ENCODE data around the gene RSPO3. TPM values are rescaled to one million over a fixed set of nuclear protein-coding genes. Genes with fewer than 3 reads are reported as not detected.
"Not testable (repeated sequence)": the region's sequence is repeated elsewhere in the genome, so short reads cannot be mapped to it uniquely, and the experiment has no call there.

RSPO3 gene
- total RNA-seq, 2 experiments from 2014 or later, result not detected

- Mint-ChIP-seq H3K9me3 (no peaks in the 10 kb centered on the region), H3K27ac (no peak overlapping the region), H3K4me3 (no peak overlapping the region), H3K4me1 (ENCODE audit: low read depth) (no peaks in the 10 kb centered on the region), H3K27me3 (peaks cover 13% of the 10 kb centered on the region), H3K36me3 (no peaks in the 10 kb centered on the region)
- ChIA-PET POLR2A (no interaction called here), CTCF (interaction anchor here (1.1 kb wide), 1 partner anchor 51 kb away, joined by 3 read pairs; the partner anchor contains the start of gene RNF146)
- intact Hi-C loops (cut with micrococcal nuclease), result no loop called here
- no peak for DNase-seq
Measured at GRCh38 chr6:127215931-127216330, 97.5 kb downstream of the RSPO3 start.

- no peak overlapping the region for H3K27ac Mint-ChIP-seq
- no peaks in the 10 kb centered on the region for H3K9me3 Mint-ChIP-seq
- no peak overlapping the region for H3K4me3 Mint-ChIP-seq
- no peaks in the 10 kb centered on the region for H3K36me3 Mint-ChIP-seq
- POLR2A ChIA-PET, result no interaction called here
- no peak for DNase-seq
- no peaks in the 10 kb centered on the region for H3K4me1 Mint-ChIP-seq (ENCODE audit: low read depth)
- peaks cover 11% of the 10 kb centered on the region for H3K27me3 Mint-ChIP-seq
- intact Hi-C loops (cut with micrococcal nuclease), result no loop called here
- CTCF ChIA-PET, result interaction anchor here (1.1 kb wide), 1 partner anchor 49 kb away, joined by 3 read pairs; the partner anchor contains the start of gene RNF146
Measured at GRCh38 chr6:127216810-127217789, 98.6 kb downstream of the RSPO3 start.

- Mint-ChIP-seq H3K27me3 (peaks cover 11% of the 10 kb centered on the region), H3K27ac (no peak overlapping the region), H3K4me1 (ENCODE audit: low read depth) (no peaks in the 10 kb centered on the region), H3K36me3 (no peaks in the 10 kb centered on the region), H3K4me3 (no peak overlapping the region), H3K9me3 (no peaks in the 10 kb centered on the region)
- DNase-seq, result no peak
- CTCF ChIA-PET, result no interaction called here
- intact Hi-C loops (cut with micrococcal nuclease), result no loop called here
- POLR2A ChIA-PET, result no interaction called here
Measured at GRCh38 chr6:127219869-127220268, 101.4 kb downstream of the RSPO3 start.

GRCh38 chr6:127221201-127221600 is 102.7 kb downstream of the RSPO3 start:
- ChIA-PET POLR2A (no interaction called here), CTCF (no interaction called here)
- H3K27me3 Mint-ChIP-seq, result peaks cover 13% of the 10 kb centered on the region

GRCh38 chr6:127222418-127222817 is 103.9 kb downstream of the RSPO3 start:
- ChIA-PET CTCF (no interaction called here), POLR2A (no interaction called here)
- DNase-seq, result no peak
- Mint-ChIP-seq H3K4me3 (no peak overlapping the region), H3K36me3 (no peaks in the 10 kb centered on the region), H3K27me3 (peaks cover 13% of the 10 kb centered on the region), H3K27ac (no peak overlapping the region), H3K4me1 (ENCODE audit: low read depth) (no peaks in the 10 kb centered on the region), H3K9me3 (no peaks in the 10 kb centered on the region)
- intact Hi-C loops (cut with micrococcal nuclease), result no loop called here

More at GRCh38 chr6:127221201-127221600, 102.7 kb downstream of the RSPO3 start:
- no peaks in the 10 kb centered on the region for H3K36me3 Mint-ChIP-seq
- intact Hi-C loops (cut with micrococcal nuclease), result no loop called here
- H3K27ac Mint-ChIP-seq, result no peak overlapping the region
- no peak for DNase-seq
- H3K9me3 Mint-ChIP-seq, result no peaks in the 10 kb centered on the region
- H3K4me1 Mint-ChIP-seq (ENCODE audit: low read depth), result no peaks in the 10 kb centered on the region
- no peak overlapping the region for H3K4me3 Mint-ChIP-seq

- H3K4me3 Mint-ChIP-seq, result no peak overlapping the region
- CTCF ChIA-PET, result interaction anchor here (0.5 kb wide), 1 partner anchor 1390 kb away, joined by 3 read pairs; no protein-coding TSS in a partner anchor
Measured at GRCh38 chr6:127225497-127225896, 107.0 kb downstream of the RSPO3 start.

GRCh38 chr6:127233819-127234218 is 115.3 kb downstream of the RSPO3 start:
- Mint-ChIP-seq H3K27me3 (peaks cover 17% of the 10 kb centered on the region), H3K9me3 (peaks cover 19% of the 10 kb centered on the region)
- H3K27ac Mint-ChIP-seq; H3K4me3 Mint-ChIP-seq; intact Hi-C loops (cut with micrococcal nuclease); CTCF ChIA-PET; POLR2A ChIA-PET; H3K4me1 Mint-ChIP-seq (ENCODE audit: low read depth); DNase-seq; H3K36me3 Mint-ChIP-seq: not testable (repeated sequence)

More at GRCh38 chr6:127225497-127225896, 107.0 kb downstream of the RSPO3 start:
- POLR2A ChIA-PET, result no interaction called here
- H3K9me3 Mint-ChIP-seq, result peaks cover 2% of the 10 kb centered on the region
- no peak for DNase-seq
- no peaks in the 10 kb centered on the region for H3K4me1 Mint-ChIP-seq (ENCODE audit: low read depth)
- intact Hi-C loops (cut with micrococcal nuclease), result loop anchor here (5.0 kb wide), 1 partner anchor 412 kb away; no protein-coding TSS in a partner anchor
- H3K27ac Mint-ChIP-seq, result no peak overlapping the region
- no peaks in the 10 kb centered on the region for H3K36me3 Mint-ChIP-seq
- H3K27me3 Mint-ChIP-seq, result peaks cover 25% of the 10 kb centered on the region

GRCh38 chr6:127243501-127243900 is 125.0 kb downstream of the RSPO3 start:
- DNase-seq, result no peak
- no peak overlapping the region for H3K27ac Mint-ChIP-seq
- peaks cover 6% of the 10 kb centered on the region for H3K27me3 Mint-ChIP-seq
- ChIA-PET CTCF (interaction anchor here (1.8 kb wide), 1 partner anchor 8 kb away, joined by 4 read pairs; no protein-coding TSS in a partner anchor), POLR2A (no interaction called here)
- no peaks in the 10 kb centered on the region for H3K4me1 Mint-ChIP-seq (ENCODE audit: low read depth)
- no peaks in the 10 kb centered on the region for H3K36me3 Mint-ChIP-seq
- H3K4me3 Mint-ChIP-seq, result no peak overlapping the region
- no peaks in the 10 kb centered on the region for H3K9me3 Mint-ChIP-seq
- intact Hi-C loops (cut with micrococcal nuclease), result no loop called here

Other genes starting within 250 kb of the RSPO3 start
- 10 to 100 TPM; 15.4 to 20.3 TPM for gene RNF146, start 148.2 kb downstream of the RSPO3 start, total RNA-seq
- 10 to 100 TPM; 42.9 to 43.7 TPM for gene ECHDC1, start 224.9 kb downstream of the RSPO3 start, total RNA-seq